ENCODE results near the gene KLF5.

GRCh38 chr13:73015805-73016204, 43.0 kb upstream of the KLF5 start:
- TF ChIP-seq EZH2 (IDR thresholded peaks at IDR 0.05) (no peak), POLR2AphosphoS5 (IDR thresholded peaks at IDR 0.05; ENCODE audit: borderline replicate concordance, low read depth, low read length) (no peak)
